HL-60 (cell line): ENCODE data around the gene TNFRSF21.

ENCODE experiments used
- DNase-seq, 2 experiments: peaks; one replicate each; pipeline ENCODE4 v3.0.0-alpha.2; 2010 to 2020; ENCODE audit warnings: low read depth in 1 of 2, low spot score in 1 of 2
- H3K27ac ChIP-seq: fragments of 250-450 bp; sonication (Bioruptor Pico); replicated peaks from 2 replicates; pipeline ENCODE4 v1.5.1; 2020; ENCODE audit warnings: mild to moderate bottlenecking, moderate library complexity
- H3K27me3 ChIP-seq: fragments of 250-450 bp; sonication (Bioruptor Pico); 2 replicates; pipeline ENCODE4 v1.5.1; 2021; ENCODE audit warnings: mild to moderate bottlenecking, moderate library complexity; ENCODE audit not compliant: insufficient read depth, poor library complexity, severe bottlenecking
- H3K4me3 ChIP-seq: replicated peaks from 2 replicates; pipeline ENCODE4 v1.5.1; 2011; ENCODE audit warnings: mild to moderate bottlenecking, control low read depth, low read length; ENCODE audit not compliant: insufficient read depth
- GABPA ChIP-seq: IDR thresholded peaks from 2 replicates; pipeline ENCODE4 v1.6.1; 2012; ENCODE audit warnings: low read depth
- POLR2AphosphoS5 ChIP-seq: IDR thresholded peaks from 2 replicates; pipeline ENCODE4 v1.6.1; 2012; ENCODE audit warnings: low read depth
- SPI1 ChIP-seq: IDR thresholded peaks from 2 replicates; pipeline ENCODE4 v1.6.1; 2012; ENCODE audit warnings: low read depth, mild to moderate bottlenecking, borderline replicate concordance
- TF ChIP-seq, protein P1 (sequence below): IDR thresholded peaks from 2 replicates; pipeline ENCODE4 v1.6.1; 2012; ENCODE audit warnings: low read depth; ENCODE audit not compliant: insufficient replicate concordance
- TF ChIP-seq, protein P2 (sequence below): IDR thresholded peaks from one replicate; pipeline ENCODE4 v1.5.1; 2011; ENCODE audit warnings: low read length, control low read depth, inconsistent platforms; ENCODE audit not compliant: insufficient read depth

The TNFRSF21 gene

GRCh38 chr6:47242483-47243386 is 67.0 kb downstream of the TNFRSF21 start:
- Histone ChIP-seq H3K27me3 (no peaks in the 10 kb centered on the region), H3K4me3 (no peak overlapping the region), H3K27ac (peak overlapping the region; percentile 66)
- TF ChIP-seq, protein P1, sequence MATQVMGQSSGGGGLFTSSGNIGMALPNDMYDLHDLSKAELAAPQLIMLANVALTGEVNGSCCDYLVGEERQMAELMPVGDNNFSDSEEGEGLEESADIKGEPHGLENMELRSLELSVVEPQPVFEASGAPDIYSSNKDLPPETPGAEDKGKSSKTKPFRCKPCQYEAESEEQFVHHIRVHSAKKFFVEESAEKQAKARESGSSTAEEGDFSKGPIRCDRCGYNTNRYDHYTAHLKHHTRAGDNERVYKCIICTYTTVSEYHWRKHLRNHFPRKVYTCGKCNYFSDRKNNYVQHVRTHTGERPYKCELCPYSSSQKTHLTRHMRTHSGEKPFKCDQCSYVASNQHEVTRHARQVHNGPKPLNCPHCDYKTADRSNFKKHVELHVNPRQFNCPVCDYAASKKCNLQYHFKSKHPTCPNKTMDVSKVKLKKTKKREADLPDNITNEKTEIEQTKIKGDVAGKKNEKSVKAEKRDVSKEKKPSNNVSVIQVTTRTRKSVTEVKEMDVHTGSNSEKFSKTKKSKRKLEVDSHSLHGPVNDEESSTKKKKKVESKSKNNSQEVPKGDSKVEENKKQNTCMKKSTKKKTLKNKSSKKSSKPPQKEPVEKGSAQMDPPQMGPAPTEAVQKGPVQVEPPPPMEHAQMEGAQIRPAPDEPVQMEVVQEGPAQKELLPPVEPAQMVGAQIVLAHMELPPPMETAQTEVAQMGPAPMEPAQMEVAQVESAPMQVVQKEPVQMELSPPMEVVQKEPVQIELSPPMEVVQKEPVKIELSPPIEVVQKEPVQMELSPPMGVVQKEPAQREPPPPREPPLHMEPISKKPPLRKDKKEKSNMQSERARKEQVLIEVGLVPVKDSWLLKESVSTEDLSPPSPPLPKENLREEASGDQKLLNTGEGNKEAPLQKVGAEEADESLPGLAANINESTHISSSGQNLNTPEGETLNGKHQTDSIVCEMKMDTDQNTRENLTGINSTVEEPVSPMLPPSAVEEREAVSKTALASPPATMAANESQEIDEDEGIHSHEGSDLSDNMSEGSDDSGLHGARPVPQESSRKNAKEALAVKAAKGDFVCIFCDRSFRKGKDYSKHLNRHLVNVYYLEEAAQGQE, result no peak
- TF ChIP-seq SPI1 (peak; percentile 99), POLR2AphosphoS5 (peak; percentile 78)
- TF ChIP-seq, protein P2, sequence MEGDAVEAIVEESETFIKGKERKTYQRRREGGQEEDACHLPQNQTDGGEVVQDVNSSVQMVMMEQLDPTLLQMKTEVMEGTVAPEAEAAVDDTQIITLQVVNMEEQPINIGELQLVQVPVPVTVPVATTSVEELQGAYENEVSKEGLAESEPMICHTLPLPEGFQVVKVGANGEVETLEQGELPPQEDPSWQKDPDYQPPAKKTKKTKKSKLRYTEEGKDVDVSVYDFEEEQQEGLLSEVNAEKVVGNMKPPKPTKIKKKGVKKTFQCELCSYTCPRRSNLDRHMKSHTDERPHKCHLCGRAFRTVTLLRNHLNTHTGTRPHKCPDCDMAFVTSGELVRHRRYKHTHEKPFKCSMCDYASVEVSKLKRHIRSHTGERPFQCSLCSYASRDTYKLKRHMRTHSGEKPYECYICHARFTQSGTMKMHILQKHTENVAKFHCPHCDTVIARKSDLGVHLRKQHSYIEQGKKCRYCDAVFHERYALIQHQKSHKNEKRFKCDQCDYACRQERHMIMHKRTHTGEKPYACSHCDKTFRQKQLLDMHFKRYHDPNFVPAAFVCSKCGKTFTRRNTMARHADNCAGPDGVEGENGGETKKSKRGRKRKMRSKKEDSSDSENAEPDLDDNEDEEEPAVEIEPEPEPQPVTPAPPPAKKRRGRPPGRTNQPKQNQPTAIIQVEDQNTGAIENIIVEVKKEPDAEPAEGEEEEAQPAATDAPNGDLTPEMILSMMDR, result no peak
- DNase-seq, result peak; percentile 92 to 98

- Histone ChIP-seq H3K27ac (peak overlapping the region; percentile 66), H3K4me3 (no peak overlapping the region), H3K27me3 (no peaks in the 10 kb centered on the region)
- TF ChIP-seq, protein P2, result no peak
- TF ChIP-seq POLR2AphosphoS5, result no peak
- no peak for DNase-seq
Observed at GRCh38 chr6:47241742-47242482, 67.8 kb downstream of the TNFRSF21 start.

- Histone ChIP-seq H3K27me3 (no peaks in the 10 kb centered on the region), H3K4me3 (no peak overlapping the region), H3K27ac (no peak overlapping the region)
- no peak for TF ChIP-seq SPI1
- TF ChIP-seq, protein P1, result no peak
- TF ChIP-seq GABPA, result no peak
- TF ChIP-seq, protein P2, result no peak
- no peak for TF ChIP-seq POLR2AphosphoS5
- no peak for DNase-seq
Observed at GRCh38 chr6:47240277-47240890, 69.3 kb downstream of the TNFRSF21 start.
